Suprapubic skin (tissue), 4 donors: ENCODE data around the gene SNX13.

Experiments used
- CTCF ChIP-seq, 2 donors: fragments of 200-600 bp in 1 of 2; fragments of 450-650 bp in 1 of 2; sonication (generic) in 1 of 2; IDR thresholded peaks; one replicate each; pipeline ENCODE4 v1.5.1; 2016 to 2019; ENCODE audit warnings: antibody characterized with exemption in 2 of 2, mild to moderate bottlenecking in 1 of 2, moderate library complexity in 1 of 2
- EP300 ChIP-seq: sonication (generic); formaldehyde crosslinking; IDR thresholded peaks from one replicate; pipeline ENCODE4 v1.6.1; 2017; ENCODE audit warnings: antibody characterized with exemption
- POLR2A ChIP-seq, 2 donors: fragments of 450-650 bp; IDR thresholded peaks; one replicate each; pipeline ENCODE4 v1.6.1; 2017; ENCODE audit warnings: antibody characterized with exemption in 2 of 2, mild to moderate bottlenecking in 2 of 2, moderate library complexity in 2 of 2
- POLR2AphosphoS5 ChIP-seq, 3 donors: sonication (generic); formaldehyde crosslinking; IDR thresholded peaks; one replicate each; pipeline ENCODE4 v1.6.1; 2017; ENCODE audit warnings: antibody characterized with exemption in 3 of 3

GRCh38 chr7:17870406-17870805 is 69.9 kb downstream of the SNX13 start:
- TF ChIP-seq CTCF (IDR thresholded peaks at IDR 0.05) = no peak
- no peak for TF ChIP-seq POLR2AphosphoS5 (IDR thresholded peaks at IDR 0.05)
- no peak for TF ChIP-seq POLR2A (IDR thresholded peaks at IDR 0.05)
- no peak for TF ChIP-seq EP300
